Naive B cell (primary cell): ENCODE measurements around the gene KATNBL1. TPM values are rescaled to one million over a fixed set of nuclear protein-coding genes. Genes with fewer than 3 reads are reported as not detected.
A peak's percentile ranks its signal among the peaks of the same experiment; 100 is the strongest.
"Not testable (repeated sequence)": the region's sequence is repeated elsewhere in the genome, so short reads cannot be mapped to it uniquely, and the experiment has no call there.

ENCODE experiments used
- ATAC-seq, 2 donors: fragments of 150-1000 bp; cut with Tn5 transposase; 2 replicates each; pipeline ENCODE4 v1.10.0; 2021; ENCODE audit warnings: low read depth in 2 of 2, mild to moderate bottlenecking in 2 of 2, moderate library complexity in 2 of 2
- DNase-seq: peaks from one replicate; pipeline ENCODE4 v3.0.0; 2022
- H3K27ac Mint-ChIP-seq, 6 donors: one replicate each; pipeline ENCODE4 v1.8.0; 2020 to 2022; ENCODE audit warnings: mild to moderate bottlenecking in 6 of 6, mixed read lengths in 6 of 6, moderate library complexity in 5 of 6, inconsistent platforms in 2 of 6
- H3K27me3 Mint-ChIP-seq, 3 donors: one replicate each; pipeline ENCODE4 v1.8.0; 2021 to 2022; ENCODE audit warnings: mixed read lengths in 3 of 3, mild to moderate bottlenecking in 1 of 3
- H3K36me3 Mint-ChIP-seq, 2 donors: one replicate each; pipeline ENCODE4 v1.8.0; 2020 to 2022; ENCODE audit warnings: mixed read lengths in 2 of 2, inconsistent platforms in 1 of 2, mild to moderate bottlenecking in 1 of 2
- H3K4me1 Mint-ChIP-seq, 3 donors: one replicate each; pipeline ENCODE4 v1.8.0; 2020 to 2022; ENCODE audit warnings: mixed read lengths in 3 of 3, inconsistent platforms in 1 of 3, mild to moderate bottlenecking in 1 of 3, moderate library complexity in 1 of 3
- H3K4me3 Mint-ChIP-seq, 8 donors: one replicate each; pipeline ENCODE4 v1.8.0; 2020 to 2022; ENCODE audit warnings: mild to moderate bottlenecking in 8 of 8, mixed read lengths in 8 of 8, moderate library complexity in 8 of 8, inconsistent platforms in 2 of 8
- H3K9me3 Mint-ChIP-seq, 7 donors: one replicate each; pipeline ENCODE4 v1.8.0; 2020 to 2022; ENCODE audit warnings: mixed read lengths in 7 of 7, mild to moderate bottlenecking in 5 of 7, inconsistent platforms in 2 of 7, moderate library complexity in 1 of 7
- polyA plus RNA-seq, 6 donors: library from polyadenylated mRNA; unstranded; fragments of 300-500 nt; fragmentation: Illumina TruSeq; gene quantifications; one replicate each; pipeline ENCODE4 v1.2.3, GENCODE V29; 2021; ENCODE audit warnings: low read depth in 6 of 6

The KATNBL1 gene
- polyA plus RNA-seq, 6 donors from 2014 or later: 30.4 to 67.1 (median 43.0) TPM

DNA sequence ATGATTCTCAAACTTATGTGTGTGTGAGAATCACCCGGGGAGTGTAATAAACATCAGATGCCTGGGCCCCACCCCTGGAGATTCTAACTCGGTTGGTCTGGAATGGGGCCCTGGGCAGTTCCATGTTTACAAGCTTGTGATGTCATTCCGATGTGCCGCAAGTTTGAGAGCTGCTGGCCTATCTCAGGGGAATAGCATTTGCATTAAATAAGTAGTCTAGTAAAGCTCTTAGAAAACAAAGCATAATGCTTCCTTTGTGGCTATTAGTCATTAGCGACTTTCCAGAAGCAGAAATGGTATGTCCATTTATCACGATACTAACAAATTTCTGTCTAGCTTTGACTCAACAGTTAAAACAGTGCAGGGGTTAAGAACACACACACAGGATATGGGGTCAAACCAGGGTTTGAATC, 87.1 kb downstream of the KATNBL1 start:
- Mint-ChIP-seq H3K4me3 (no peak overlapping the region), H3K9me3 (peaks cover 0 to 2% (median 0%) of the 10 kb centered on the region in 7 donors), H3K27ac (no peak overlapping the region), H3K4me1 (no peaks in the 10 kb centered on the region), H3K36me3 (no peaks in the 10 kb centered on the region), H3K27me3 (peaks cover 11 to 18% (median 12%) of the 10 kb centered on the region in 3 donors)
- DNase-seq: no peak
- ATAC-seq: no peak

DNA sequence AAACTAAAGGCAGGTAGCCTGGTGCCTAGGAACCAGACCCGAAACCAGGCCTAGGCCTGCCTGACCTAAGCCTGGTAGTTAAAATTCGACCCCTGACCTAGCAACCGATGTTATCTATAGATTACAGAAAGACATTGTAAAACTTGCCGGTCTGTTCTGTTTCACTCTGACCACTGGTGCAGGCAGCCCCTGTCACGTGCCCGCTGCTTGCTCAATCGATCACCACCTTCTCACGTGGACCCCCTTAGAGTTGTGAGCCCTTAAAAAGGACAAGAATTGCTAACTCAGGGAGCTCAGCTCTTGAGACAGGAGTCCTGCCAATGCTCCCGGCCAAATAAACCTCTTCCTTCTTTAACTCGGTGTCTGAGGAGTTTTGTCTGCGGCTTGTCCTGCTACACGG, 88.1 kb downstream of the KATNBL1 start:
- not testable (repeated sequence) for H3K9me3 Mint-ChIP-seq, H3K4me1 Mint-ChIP-seq, H3K4me3 Mint-ChIP-seq, ATAC-seq, H3K36me3 Mint-ChIP-seq, DNase-seq
- H3K27ac Mint-ChIP-seq: peak overlapping the region in 2 of 6 donors; percentile 39 to 51
- peaks cover 17 to 25% (median 17%) of the 10 kb centered on the region in 3 donors for H3K27me3 Mint-ChIP-seq

DNA sequence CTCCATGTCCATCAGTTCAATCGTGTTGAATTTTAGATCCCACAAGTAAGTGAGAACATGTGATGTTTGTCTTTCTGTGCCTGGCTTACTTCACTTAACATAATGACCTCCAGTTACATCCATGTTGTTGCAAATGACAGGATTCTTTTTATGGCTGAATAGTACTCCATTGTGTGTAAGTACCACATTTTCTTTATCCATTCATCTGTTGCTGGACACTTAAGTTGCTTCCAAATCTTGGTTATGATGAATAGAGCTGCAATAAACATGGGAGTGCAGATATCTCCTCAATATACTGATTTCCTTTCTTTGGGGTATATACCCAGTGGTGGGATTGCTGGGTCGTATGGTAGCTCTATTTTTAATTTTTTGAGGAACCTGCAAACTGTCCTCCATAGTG, 89.5 kb downstream of the KATNBL1 start:
- Mint-ChIP-seq H3K27ac (peak overlapping the region in 1 of 6 donors; percentile 51), H3K27me3 (peaks cover 17 to 25% (median 21%) of the 10 kb centered on the region in 3 donors)
- DNase-seq, H3K36me3 Mint-ChIP-seq, ATAC-seq, H3K4me3 Mint-ChIP-seq, H3K4me1 Mint-ChIP-seq, H3K9me3 Mint-ChIP-seq: not testable (repeated sequence)

DNA sequence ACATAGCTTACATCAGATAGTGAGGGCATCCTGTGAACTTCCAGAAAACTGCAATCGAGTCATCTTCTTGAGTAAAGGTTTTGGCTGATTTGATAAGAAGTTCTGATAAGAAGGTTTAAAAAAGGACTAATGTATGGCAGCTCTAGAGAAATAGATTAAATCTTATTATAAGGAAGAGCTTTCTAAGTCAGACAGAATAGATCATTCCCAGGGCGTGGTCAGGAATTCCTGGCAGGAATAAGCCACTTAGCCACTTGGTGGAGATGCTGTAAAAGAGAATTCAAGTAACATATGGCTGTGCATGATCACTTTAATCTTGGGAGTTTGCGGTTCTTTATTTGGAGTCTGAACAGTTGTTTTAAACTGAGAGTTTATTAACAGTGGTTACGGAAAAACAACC, 90.6 kb downstream of the KATNBL1 start:
- Mint-ChIP-seq H3K4me1 (no peaks in the 10 kb centered on the region), H3K9me3 (no peaks in the 10 kb centered on the region), H3K4me3 (no peak overlapping the region), H3K36me3 (no peaks in the 10 kb centered on the region), H3K27me3 (peaks cover 21 to 28% (median 24%) of the 10 kb centered on the region in 3 donors), H3K27ac (no peak overlapping the region)
- no peak for DNase-seq
- ATAC-seq: no peak

DNA sequence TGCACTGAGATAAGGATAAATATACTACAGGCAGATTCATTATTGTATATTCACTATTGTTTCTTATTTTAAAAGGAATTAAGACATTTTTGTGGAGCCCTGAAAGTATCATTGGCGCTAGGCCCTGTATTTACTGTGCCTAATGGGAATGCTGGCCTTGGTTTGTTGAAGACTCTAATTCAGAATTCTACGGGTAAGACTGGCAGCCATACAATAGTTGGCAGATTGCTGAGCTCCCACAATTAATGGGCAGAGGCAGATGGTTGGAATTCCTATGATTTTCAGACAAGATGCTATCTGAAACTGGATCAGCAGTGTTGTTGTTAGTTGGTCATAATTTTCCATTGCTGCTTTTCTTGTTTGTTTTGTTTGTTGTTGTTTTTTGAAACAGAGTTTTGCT, 93.3 kb downstream of the KATNBL1 start:
- peaks cover 21 to 28% (median 22%) of the 10 kb centered on the region in 3 donors for H3K27me3 Mint-ChIP-seq
- ATAC-seq: no peak
- DNase-seq: no peak
- no peak overlapping the region for H3K27ac Mint-ChIP-seq
- no peaks in the 10 kb centered on the region for H3K4me1 Mint-ChIP-seq
- no peaks in the 10 kb centered on the region for H3K9me3 Mint-ChIP-seq
- no peak overlapping the region for H3K4me3 Mint-ChIP-seq
- no peaks in the 10 kb centered on the region for H3K36me3 Mint-ChIP-seq

DNA sequence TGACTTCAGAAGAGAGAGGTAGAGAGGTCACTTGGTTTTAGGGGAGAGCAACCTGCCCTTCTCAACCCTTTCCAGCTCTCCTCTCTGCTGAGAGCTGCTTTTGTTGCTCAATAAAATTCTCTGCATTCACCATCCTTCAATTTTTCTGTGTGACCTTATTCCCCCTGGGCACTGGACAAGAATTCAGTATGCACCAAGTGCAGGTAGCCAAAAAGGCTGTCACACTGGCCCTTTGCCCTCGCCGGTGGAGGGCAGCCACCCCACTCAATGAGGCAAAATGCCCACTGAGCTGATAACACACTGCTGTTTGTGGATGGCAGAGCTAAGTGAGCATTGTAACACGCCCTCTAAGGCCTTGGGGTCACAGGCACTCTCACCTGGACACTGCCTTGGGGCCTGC, 95.2 kb downstream of the KATNBL1 start:
- H3K27ac Mint-ChIP-seq: no peak overlapping the region

DNA sequence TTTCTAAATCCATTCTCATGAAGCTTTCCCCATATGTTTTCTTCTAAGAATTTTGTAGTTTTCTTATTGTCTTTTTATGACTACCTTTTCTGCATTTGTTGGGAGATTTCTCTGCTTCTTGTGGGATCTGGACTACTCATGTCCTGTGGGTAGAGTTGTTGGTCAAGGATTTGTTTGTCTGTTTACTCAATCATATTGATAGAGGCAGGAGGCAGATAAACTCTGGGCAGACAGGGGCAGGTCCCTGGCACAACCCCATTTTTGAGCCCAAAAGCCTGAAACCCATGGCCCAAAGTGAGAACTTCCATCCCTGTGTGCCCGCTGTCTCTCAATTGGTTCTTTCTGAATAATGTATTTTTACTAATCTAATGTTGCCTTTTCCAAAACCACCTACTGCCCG, 95.7 kb downstream of the KATNBL1 start:
- Mint-ChIP-seq H3K9me3 (no peaks in the 10 kb centered on the region), H3K27me3 (peaks cover 11 to 17% (median 12%) of the 10 kb centered on the region in 3 donors), H3K36me3 (no peaks in the 10 kb centered on the region), H3K4me3 (no peak overlapping the region), H3K4me1 (no peaks in the 10 kb centered on the region), H3K27ac (no peak overlapping the region)
- ATAC-seq (no peak), DNase-seq (no peak)

More for the DNA sequence above, 95.2 kb downstream of the KATNBL1 start:
- no peaks in the 10 kb centered on the region for H3K36me3 Mint-ChIP-seq
- H3K4me1 Mint-ChIP-seq: no peaks in the 10 kb centered on the region
- no peak for DNase-seq
- H3K27me3 Mint-ChIP-seq: peaks cover 12 to 17% (median 13%) of the 10 kb centered on the region in 3 donors
- no peak for ATAC-seq
- H3K9me3 Mint-ChIP-seq: no peaks in the 10 kb centered on the region
- no peak overlapping the region for H3K4me3 Mint-ChIP-seq

DNA sequence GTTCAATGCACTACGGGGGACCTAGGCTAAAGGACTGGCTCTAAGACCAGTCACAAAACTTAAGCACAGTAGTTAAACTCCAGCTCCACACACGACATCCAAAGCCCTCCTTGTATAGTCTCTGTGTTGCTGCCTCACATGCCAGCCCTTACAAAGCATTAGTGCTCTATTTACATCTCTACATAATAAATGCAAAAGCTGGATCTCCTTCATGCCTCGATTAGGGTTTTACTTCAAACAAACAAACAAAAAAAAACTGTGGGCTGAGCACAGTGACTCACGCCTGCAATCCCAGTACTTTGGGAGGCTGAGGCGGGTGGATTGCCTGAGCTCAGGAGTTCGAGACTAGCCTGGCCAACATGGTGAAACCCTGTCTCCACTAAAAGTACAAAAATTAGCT, 98.4 kb downstream of the KATNBL1 start:
- no peaks in the 10 kb centered on the region for H3K9me3 Mint-ChIP-seq
- no peak overlapping the region for H3K4me3 Mint-ChIP-seq
- DNase-seq: no peak
- ATAC-seq: no peak
- H3K27me3 Mint-ChIP-seq: peaks cover under 1 to 10% (median 4%) of the 10 kb centered on the region in 3 donors
- no peak overlapping the region for H3K27ac Mint-ChIP-seq
- no peaks in the 10 kb centered on the region for H3K36me3 Mint-ChIP-seq
- H3K4me1 Mint-ChIP-seq: no peaks in the 10 kb centered on the region

DNA sequence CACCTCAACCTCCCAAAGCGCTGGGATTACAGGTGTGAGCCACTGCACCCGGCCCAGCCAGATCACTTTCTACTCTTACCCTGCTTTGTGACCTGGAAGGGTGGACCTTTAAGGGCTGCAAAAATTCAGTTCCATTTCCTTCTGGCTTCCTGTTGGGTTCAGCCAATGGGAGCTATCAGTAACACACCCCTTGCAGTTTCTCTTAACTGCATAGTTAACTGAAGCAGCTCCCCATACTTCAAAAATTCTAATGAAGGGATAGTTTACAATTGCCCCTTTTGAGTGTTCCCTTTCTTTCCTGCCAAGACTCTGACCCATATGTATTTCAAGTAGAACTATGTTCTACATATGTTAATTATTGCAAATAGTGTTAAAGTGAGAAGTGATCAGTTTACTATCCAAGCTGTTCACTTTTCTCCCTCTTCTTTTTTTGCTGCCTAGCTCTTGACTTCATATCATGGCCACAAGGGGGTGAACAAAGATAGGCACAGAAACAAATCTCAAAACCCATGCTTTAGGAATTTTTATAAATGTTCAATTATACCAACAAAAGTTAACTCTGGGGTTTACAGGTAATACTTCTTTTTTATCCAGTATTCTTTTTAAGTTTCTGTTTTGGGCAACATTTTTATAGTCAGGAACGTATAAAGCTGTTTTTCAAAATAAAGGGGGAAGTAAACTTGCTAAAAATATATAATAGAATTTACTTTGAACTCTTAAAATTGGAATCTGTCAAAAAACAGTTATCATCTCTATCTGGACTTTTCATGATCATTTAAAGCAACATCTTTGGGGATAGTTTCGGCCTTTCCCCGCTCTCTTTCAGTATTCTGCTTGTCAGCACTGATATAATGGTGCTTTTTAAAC, 99.9 kb downstream of the KATNBL1 start:
- H3K4me1 Mint-ChIP-seq: peaks cover 0 to 3% (median 0%) of the 10 kb centered on the region in 3 donors
- no peaks in the 10 kb centered on the region for H3K36me3 Mint-ChIP-seq
- peak in 1 of 2 donors; percentile 33 for ATAC-seq
- peak overlapping the region in 1 of 8 donors; percentile 20 for H3K4me3 Mint-ChIP-seq
- H3K27ac Mint-ChIP-seq: no peak overlapping the region
- DNase-seq: no peak
- H3K27me3 Mint-ChIP-seq: peaks cover 0 to 10% (median 4%) of the 10 kb centered on the region in 3 donors
- H3K9me3 Mint-ChIP-seq: peaks cover 0 to 1% (median 0%) of the 10 kb centered on the region in 7 donors

DNA sequence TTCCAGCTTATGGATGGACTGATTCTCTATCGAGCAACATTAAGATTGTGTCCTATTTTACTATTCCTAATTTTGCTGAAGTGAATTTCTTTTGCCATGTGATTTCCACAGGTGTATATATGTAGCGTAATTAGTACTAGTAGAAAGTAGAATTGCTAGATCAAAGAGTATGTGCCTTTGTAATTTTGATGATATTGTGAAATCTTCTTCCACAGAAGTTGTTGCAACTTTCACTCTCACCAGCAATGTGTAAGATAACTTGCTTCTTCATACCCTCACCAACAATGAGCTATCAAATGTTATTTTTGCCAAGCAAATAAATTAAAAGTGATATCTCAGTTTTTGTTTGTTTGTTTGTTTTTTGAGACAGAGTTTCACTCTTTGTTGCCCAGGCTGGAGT, 102.6 kb downstream of the KATNBL1 start:
- DNase-seq (no peak), ATAC-seq (no peak)
- peaks cover 0 to 14% (median 0%) of the 10 kb centered on the region in 3 donors for H3K4me1 Mint-ChIP-seq
- no peak overlapping the region for H3K4me3 Mint-ChIP-seq
- peaks cover 0 to 2% (median 0%) of the 10 kb centered on the region in 7 donors for H3K9me3 Mint-ChIP-seq
- H3K36me3 Mint-ChIP-seq: no peaks in the 10 kb centered on the region
- H3K27me3 Mint-ChIP-seq: no peaks in the 10 kb centered on the region
- H3K27ac Mint-ChIP-seq: no peak overlapping the region

DNA sequence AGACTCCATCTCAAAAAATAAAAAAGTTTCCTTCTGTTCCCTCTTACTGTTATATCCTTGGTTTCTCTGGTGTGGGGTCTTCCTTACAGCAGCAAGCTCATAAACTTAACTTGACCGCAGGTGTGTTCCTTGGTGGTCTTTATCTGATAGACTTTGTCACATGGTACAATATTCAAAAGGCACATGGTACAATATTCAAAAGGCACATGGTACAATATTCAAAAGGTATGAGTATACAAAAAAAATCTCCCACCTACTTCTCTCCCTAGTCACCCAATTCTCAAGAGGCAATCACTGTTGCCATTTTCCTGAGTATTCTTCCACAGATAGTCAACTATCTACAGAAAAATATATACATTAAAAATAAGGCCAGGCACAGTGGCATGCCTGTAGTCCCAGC, 103.5 kb downstream of the KATNBL1 start:
- H3K4me3 Mint-ChIP-seq: peak overlapping the region in 1 of 8 donors; percentile 77
- H3K4me1 Mint-ChIP-seq: peaks cover 4 to 22% (median 4%) of the 10 kb centered on the region in 3 donors
- peaks cover 0 to 3% (median 0%) of the 10 kb centered on the region in 7 donors for H3K9me3 Mint-ChIP-seq
- H3K27me3 Mint-ChIP-seq: no peaks in the 10 kb centered on the region
- peaks cover 0 to 6% of the 10 kb centered on the region in 2 donors for H3K36me3 Mint-ChIP-seq
- DNase-seq (no peak), ATAC-seq (no peak)
- no peak overlapping the region for H3K27ac Mint-ChIP-seq

DNA sequence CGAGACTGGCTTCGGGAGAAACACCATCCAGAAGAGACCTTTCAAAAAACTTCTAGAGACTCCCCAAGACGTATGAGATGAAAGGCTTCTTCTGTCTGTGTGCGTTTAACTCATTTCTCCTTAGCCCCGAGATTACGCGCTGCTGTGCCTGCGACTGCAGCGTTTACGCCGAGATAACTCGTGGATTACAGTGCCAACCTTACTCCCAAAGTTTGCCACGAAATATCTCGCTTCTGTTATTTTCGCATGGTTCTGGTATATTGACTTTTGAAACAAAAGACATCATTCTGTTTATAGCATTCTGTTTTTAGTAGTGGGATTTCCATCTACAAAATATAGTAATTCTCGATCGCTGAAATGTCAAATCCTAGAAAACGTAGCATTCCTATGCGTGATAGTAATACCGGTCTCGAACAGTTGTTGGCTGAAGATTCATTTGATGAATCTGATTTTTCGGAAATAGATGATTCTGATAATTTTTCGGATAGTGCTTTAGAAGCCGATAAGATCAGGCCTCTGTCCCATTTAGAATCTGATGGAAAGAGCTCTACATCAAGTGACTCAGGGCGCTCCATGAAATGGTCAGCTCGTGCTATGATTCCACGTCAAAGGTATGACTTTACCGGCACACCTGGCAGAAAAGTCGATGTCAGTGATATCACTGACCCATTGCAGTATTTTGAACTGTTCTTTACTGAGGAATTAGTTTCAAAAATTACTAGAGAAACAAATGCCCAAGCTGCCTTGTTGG, 107.5 kb downstream of the KATNBL1 start:
- DNase-seq: no peak
- Mint-ChIP-seq H3K27ac (peak overlapping the region; percentile 98 to 100 (median 99)), H3K4me1 (peaks cover 13 to 45% (median 22%) of the 10 kb centered on the region in 3 donors), H3K4me3 (peak overlapping the region; percentile 96 to 100 (median 99)), H3K9me3 (peaks cover 0 to 3% (median 0%) of the 10 kb centered on the region in 7 donors), H3K27me3 (no peaks in the 10 kb centered on the region), H3K36me3 (peaks cover 0 to 6% of the 10 kb centered on the region in 2 donors)
- ATAC-seq: no peak

DNA sequence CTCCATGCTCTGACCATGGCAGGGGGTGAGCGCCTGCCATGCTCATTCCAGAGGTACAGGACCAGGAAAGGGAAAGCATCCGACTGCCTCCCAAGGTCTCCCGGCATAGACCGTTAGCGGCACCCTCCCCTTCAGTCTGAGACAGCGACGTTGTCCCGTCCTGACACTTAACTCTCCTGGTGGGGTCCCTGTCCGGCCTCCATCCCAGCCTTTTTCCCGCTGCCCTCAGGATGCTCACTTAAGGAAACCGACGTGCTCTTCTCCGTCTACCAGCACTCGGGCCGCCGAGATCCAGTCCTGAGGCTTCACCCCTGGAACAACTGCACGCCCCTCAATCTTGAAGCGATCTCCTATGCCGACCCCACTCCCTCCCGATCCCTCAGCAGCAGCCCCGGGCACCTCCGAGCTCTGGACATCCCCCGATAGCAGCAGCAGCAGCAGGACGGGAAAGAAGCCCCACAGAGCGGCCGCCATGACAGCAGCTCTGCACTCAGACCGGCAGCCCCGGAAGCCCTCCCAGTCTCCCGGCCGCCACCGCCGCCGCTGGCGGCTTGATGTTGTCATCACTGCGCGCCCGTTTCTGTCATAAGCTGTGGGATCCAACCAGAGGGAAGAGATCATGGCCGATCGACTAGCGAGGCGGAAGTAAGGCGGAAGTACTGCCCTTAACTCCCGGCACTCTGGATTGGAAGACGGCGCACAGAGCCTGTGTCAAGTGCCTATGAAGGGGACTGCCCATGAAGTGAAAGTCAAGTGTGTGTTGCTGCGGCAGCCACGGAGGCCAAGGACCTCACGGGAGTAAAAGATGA, 108.3 kb downstream of the KATNBL1 start, which contains the start of the genes EMC7 and PGBD4:
TSS of gene EMC7 (minus strand) at position 497 of the 809 bp plus-strand sequence. CDS start at position 474, 23 bp downstream.
TSS of gene PGBD4 (plus strand) at position 718 of the 809 bp plus-strand sequence. CDS start 449 bp downstream, outside the sequence.
- peaks cover 13 to 45% (median 22%) of the 10 kb centered on the region in 3 donors for H3K4me1 Mint-ChIP-seq
- peak; percentile 96 to 97 for ATAC-seq
- H3K27ac Mint-ChIP-seq: peak within 1 kb of the TSS; percentile 98 to 100 (median 99)
- peak; percentile 99 for DNase-seq
- no peaks in the 10 kb centered on the region for H3K27me3 Mint-ChIP-seq
- H3K4me3 Mint-ChIP-seq: peak within 1 kb of the TSS; percentile 96 to 100 (median 99)
- H3K9me3 Mint-ChIP-seq: peaks cover 0 to 3% (median 0%) of the 10 kb centered on the region in 7 donors
- H3K36me3 Mint-ChIP-seq: peaks cover 0 to 6% of the 10 kb centered on the region in 2 donors
